ENCODE data around the gene ITGBL1. TPM values are rescaled to one million over a fixed set of nuclear protein-coding genes. Genes with fewer than 3 reads are reported as not detected.

ITGBL1 gene
- total and polyA plus RNA-seq, 3 donors from 2014 or later: 5.7 to 7.7 (median 5.8) TPM

DNA sequence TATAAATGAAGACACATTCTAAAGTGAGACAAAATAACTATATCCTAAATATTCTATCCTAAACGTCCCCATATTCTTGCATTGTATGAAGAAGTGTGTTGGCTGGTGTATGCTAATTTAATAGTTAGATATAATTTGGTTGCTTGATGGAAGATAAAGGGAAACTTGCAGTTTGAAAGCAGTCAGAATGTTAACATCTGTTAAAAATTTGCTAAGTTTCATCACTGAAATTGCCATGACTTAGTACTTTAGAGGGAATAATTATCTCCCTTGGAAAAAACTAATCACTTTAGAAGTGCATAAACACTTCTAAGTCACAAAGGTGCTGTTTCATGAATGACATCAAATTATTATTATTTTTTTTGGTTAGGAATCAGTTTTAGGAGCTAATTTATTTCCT, 61.6 kb downstream of the ITGBL1 start:
- Histone ChIP-seq H3K9me3 (no peaks in the 10 kb centered on the region), H3K27me3 (no peaks in the 10 kb centered on the region), H3K4me1 (no peaks in the 10 kb centered on the region), H3K36me3 (ENCODE audit: low read depth, missing control alignments) (no peaks in the 10 kb centered on the region), H3K4me3 (no peak overlapping the region), H3K27ac (no peak overlapping the region)
- intact Hi-C loops (cut with DNase I; ENCODE audit: low total_unique reads): no loop called here
- 39 to 41% methylated on average over 1 of the region's 1 CpG for WGBS, 2 donors
- no peak for TF ChIP-seq POLR2A (IDR thresholded peaks at IDR 0.05)
- TF ChIP-seq, protein P1, sequence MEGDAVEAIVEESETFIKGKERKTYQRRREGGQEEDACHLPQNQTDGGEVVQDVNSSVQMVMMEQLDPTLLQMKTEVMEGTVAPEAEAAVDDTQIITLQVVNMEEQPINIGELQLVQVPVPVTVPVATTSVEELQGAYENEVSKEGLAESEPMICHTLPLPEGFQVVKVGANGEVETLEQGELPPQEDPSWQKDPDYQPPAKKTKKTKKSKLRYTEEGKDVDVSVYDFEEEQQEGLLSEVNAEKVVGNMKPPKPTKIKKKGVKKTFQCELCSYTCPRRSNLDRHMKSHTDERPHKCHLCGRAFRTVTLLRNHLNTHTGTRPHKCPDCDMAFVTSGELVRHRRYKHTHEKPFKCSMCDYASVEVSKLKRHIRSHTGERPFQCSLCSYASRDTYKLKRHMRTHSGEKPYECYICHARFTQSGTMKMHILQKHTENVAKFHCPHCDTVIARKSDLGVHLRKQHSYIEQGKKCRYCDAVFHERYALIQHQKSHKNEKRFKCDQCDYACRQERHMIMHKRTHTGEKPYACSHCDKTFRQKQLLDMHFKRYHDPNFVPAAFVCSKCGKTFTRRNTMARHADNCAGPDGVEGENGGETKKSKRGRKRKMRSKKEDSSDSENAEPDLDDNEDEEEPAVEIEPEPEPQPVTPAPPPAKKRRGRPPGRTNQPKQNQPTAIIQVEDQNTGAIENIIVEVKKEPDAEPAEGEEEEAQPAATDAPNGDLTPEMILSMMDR (IDR thresholded peaks at IDR 0.05): no peak
- DNase-seq: no peak

DNA sequence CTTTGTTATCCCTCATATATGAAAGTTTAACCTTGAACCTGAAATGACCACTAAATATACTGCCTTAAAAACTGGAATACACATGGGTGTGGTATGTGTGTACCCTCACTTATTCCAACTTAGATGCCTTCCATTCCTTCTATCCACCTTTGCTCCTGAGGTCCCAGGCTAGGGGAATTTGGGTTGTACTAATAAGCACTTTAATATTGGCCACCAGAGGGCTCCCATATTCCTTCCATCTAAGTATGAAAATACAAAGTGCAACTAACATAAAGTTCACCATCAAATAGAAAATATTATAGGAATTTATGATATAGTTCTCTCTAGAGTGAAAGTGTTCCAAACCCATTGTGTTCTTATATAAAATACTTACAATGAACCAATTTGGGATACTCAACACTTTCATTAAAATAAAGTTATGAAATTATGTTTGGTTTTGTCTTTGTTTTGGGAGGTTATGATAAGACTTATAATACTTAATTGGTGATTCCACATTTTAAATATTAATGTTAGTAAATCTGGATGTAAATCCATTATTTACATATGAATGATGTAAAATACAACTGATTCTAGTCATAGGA, 62.3 kb downstream of the ITGBL1 start:
- TF ChIP-seq, protein P1 (IDR thresholded peaks at IDR 0.05): peak; percentile 51 to 68 (median 54)
- TF ChIP-seq POLR2A (IDR thresholded peaks at IDR 0.05): no peak
- H3K4me1 ChIP-seq: no peaks in the 10 kb centered on the region
- no peaks in the 10 kb centered on the region for H3K9me3 ChIP-seq
- H3K4me3 ChIP-seq: no peak overlapping the region
- intact Hi-C loops (cut with DNase I; ENCODE audit: low total_unique reads): no loop called here
- no peaks in the 10 kb centered on the region for H3K27me3 ChIP-seq
- no peak overlapping the region for H3K27ac ChIP-seq
- DNase-seq: peak; percentile 59
- H3K36me3 ChIP-seq (ENCODE audit: low read depth, missing control alignments): no peaks in the 10 kb centered on the region

DNA sequence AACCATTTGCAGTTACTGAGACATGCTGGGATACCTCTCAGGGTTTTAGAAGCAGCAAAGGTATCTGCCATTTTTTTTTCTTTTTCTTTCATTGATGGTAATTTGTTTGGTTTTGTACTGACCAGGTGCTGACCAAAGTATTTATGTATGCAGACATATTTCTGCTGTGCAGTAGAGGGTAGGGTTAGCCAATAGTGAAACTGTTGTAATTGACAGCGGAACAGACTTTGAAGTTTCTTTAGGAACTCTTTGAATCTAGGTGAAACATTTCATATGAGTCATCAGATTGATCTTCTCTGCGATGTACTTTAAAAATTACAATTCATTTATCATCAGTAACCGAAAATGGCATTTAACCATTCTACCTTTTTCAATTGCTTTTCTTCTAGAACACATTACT, 63.0 kb downstream of the ITGBL1 start:
- no peaks in the 10 kb centered on the region for H3K4me1 ChIP-seq
- TF ChIP-seq POLR2A (IDR thresholded peaks at IDR 0.05): no peak
- TF ChIP-seq, protein P1 (IDR thresholded peaks at IDR 0.05): no peak
- WGBS, 2 donors: 81 to 91% methylated on average over 3 of the region's 3 CpGs
- H3K4me3 ChIP-seq: no peak overlapping the region
- H3K9me3 ChIP-seq: no peaks in the 10 kb centered on the region
- no peaks in the 10 kb centered on the region for H3K27me3 ChIP-seq
- intact Hi-C loops (cut with DNase I; ENCODE audit: low total_unique reads): no loop called here
- no peak for DNase-seq
- no peak overlapping the region for H3K27ac ChIP-seq
- no peaks in the 10 kb centered on the region for H3K36me3 ChIP-seq (ENCODE audit: low read depth, missing control alignments)

DNA sequence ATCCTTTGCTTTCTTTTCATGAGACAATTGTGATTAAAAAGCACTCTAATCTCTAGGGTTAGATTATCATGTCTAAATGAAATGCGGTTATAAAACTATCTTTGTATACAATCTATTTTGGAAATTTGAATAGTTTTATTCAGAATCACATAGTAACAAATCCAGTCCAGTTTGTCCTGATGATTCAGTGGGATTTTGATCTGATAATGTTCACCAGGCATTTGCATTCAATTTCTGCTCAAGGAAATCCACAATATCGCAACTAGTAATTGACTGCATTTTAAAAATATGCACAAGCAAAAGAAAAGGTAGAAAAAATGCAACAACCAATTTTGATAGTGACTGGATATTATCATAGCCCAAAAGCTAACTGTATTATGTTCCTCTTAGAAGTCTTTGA, 63.8 kb downstream of the ITGBL1 start:
- no peaks in the 10 kb centered on the region for H3K36me3 ChIP-seq (ENCODE audit: low read depth, missing control alignments)
- no peak overlapping the region for H3K4me3 ChIP-seq
- intact Hi-C loops (cut with DNase I; ENCODE audit: low total_unique reads): no loop called here
- no peaks in the 10 kb centered on the region for H3K9me3 ChIP-seq
- H3K4me1 ChIP-seq: no peaks in the 10 kb centered on the region
- no peak overlapping the region for H3K27ac ChIP-seq
- WGBS, 2 donors: 77% methylated on average over 2 of the region's 2 CpGs
- H3K27me3 ChIP-seq: no peaks in the 10 kb centered on the region
- TF ChIP-seq, protein P1 (IDR thresholded peaks at IDR 0.05): no peak
- TF ChIP-seq POLR2A (IDR thresholded peaks at IDR 0.05): no peak
- no peak for DNase-seq

GRCh38 chr13:101520672-101521071, 68.2 kb downstream of the ITGBL1 start:
- TF ChIP-seq, protein P1 (IDR thresholded peaks at IDR 0.05): no peak
- no peak for TF ChIP-seq POLR2A (IDR thresholded peaks at IDR 0.05)
- H3K4me1 ChIP-seq: no peaks in the 10 kb centered on the region
- H3K4me3 ChIP-seq: no peak overlapping the region
- H3K9me3 ChIP-seq: no peaks in the 10 kb centered on the region
- DNase-seq: no peak
- no peaks in the 10 kb centered on the region for H3K27me3 ChIP-seq
- WGBS, 2 donors: 77 to 80% methylated on average over 4 of the region's 4 CpGs
- intact Hi-C loops (cut with DNase I; ENCODE audit: low total_unique reads): no loop called here
- no peaks in the 10 kb centered on the region for H3K36me3 ChIP-seq (ENCODE audit: low read depth, missing control alignments)
- no peak overlapping the region for H3K27ac ChIP-seq

Measured in testis (tissue), 3 donors.